NCI-H748 (cell line): Measurements from ENCODE around the gene TBC1D1.

Experiments
- DNase-seq: peaks from one replicate; lab custom pipeline; 2025; ENCODE audit not compliant: unreplicated experiment; lab: John Stamatoyannopoulos, UW

Gene TBC1D1

GRCh38 chr4:38182334-38182998 lies 291.6 kb downstream of the TBC1D1 start:
- DNase-seq: no peak

DNA sequence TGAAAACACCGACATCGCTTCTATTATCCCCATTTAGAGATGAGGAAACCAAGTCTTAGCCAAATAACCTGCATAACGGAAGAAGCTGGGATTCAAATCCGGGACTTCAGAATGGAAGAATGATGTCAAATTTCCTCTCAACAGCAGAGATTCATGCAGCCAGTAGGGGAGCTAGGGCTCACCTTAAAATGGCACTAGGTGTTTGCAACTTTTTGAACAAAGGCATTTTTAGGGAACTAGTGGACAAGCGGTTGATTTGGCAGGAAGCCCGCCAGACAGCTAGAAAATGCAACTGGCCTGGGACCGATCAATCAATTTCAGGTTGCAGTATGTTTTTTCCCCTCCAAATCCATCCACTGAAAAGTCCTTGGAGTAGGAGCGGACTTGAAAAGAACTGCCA lies 293.5 kb downstream of the TBC1D1 start:
- no peak for DNase-seq

- no peak for DNase-seq
Observed at GRCh38 chr4:38185406-38186144, 294.7 kb downstream of the TBC1D1 start.

DNA sequence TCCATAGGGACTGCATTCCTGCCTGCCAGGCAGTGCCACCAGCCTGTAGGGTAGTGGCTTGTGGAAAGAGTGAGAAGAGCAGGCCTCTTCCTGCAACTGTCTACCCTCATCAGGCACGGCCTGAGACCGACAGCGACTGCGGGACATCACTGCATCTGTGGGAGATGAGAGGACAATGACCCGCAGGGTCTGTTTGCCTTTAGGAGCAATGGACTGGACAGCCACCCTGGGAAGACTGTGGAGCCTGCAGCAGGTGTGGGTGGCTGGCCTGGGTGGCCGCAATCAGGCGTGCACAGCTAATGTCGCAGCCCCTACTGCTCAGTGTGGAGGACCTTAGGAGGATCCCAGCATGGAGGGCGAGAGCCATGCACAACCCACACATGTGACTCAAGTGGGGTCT lies 297.3 kb downstream of the TBC1D1 start:
- DNase-seq: no peak

DNA sequence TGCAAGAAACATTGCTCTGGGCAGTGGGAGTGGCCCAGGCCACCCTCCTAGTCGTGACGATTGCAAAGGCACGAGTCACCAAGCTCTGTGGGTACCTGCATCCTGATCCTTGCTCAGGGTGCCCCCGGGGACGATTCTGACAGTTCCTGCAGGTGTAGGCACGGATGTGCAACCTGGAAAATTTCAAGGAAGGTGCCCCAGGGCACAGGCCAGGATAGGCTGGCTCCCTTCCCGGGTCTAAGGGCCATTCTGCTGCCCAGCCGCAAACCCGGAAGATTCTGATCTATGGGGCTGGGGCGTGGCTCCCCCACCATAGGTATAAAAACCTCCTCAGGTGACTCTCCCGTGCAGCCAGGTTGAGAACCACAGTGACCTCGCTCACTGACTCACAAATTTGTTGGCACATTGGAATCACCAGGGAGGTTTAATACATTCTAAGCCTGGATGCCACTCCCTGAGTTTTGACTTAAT lies 297.8 kb downstream of the TBC1D1 start:
- no peak for DNase-seq
